Dendritic cell treated with granulocyte-macrophage colony-stimulating factor and Interleukin-4, amounts not matched to agents 40 ng/mL and 50 ng/mL, for 4 days (primary cell): ENCODE measurements around the gene TMED4.
A peak's percentile ranks its signal among the peaks of the same experiment; 100 is the strongest.
"Not testable (repeated sequence)": the region's sequence is repeated elsewhere in the genome, so short reads cannot be mapped to it uniquely, and the experiment has no call there.

ENCODE experiments used
- H3K27ac Mint-ChIP-seq: one replicate; pipeline ENCODE4 v1.8.0; 2022; ENCODE audit warnings: mild to moderate bottlenecking, mixed read lengths
- H3K27me3 Mint-ChIP-seq: one replicate; pipeline ENCODE4 v1.8.0; 2022; ENCODE audit warnings: mild to moderate bottlenecking, mixed read lengths
- H3K36me3 Mint-ChIP-seq: one replicate; pipeline ENCODE4 v1.8.0; 2022; ENCODE audit warnings: low read depth, mixed read lengths
- H3K4me1 Mint-ChIP-seq: one replicate; pipeline ENCODE4 v1.8.0; 2022; ENCODE audit warnings: low read depth, mixed read lengths
- H3K4me3 Mint-ChIP-seq: one replicate; pipeline ENCODE4 v1.8.0; 2022; ENCODE audit warnings: mild to moderate bottlenecking, moderate library complexity, mixed read lengths
- H3K9me3 Mint-ChIP-seq: one replicate; pipeline ENCODE4 v1.8.0; 2022; ENCODE audit warnings: mixed read lengths
- intact Hi-C: fragments of 100-400 bp; cut with micrococcal nuclease; formaldehyde crosslinking; loops from one replicate; pipeline ENCODE4 v1.15.0; 2022

TMED4 gene

GRCh38 chr7:44617225-44617890 lies 35.3 kb upstream of the TMED4 start:
- H3K9me3 Mint-ChIP-seq = no peaks in the 10 kb centered on the region
- intact Hi-C loops = no loop called here
- H3K4me1 Mint-ChIP-seq = peaks cover 84% of the 10 kb centered on the region
- no peak overlapping the region for H3K4me3 Mint-ChIP-seq
- H3K27ac Mint-ChIP-seq = peak overlapping the region; percentile 75
- no peaks in the 10 kb centered on the region for H3K27me3 Mint-ChIP-seq
- peaks cover 50% of the 10 kb centered on the region for H3K36me3 Mint-ChIP-seq

GRCh38 chr7:44616545-44616944 lies 34.5 kb upstream of the TMED4 start:
- Mint-ChIP-seq H3K4me1 (peaks cover 85% of the 10 kb centered on the region), H3K27me3 (no peaks in the 10 kb centered on the region), H3K9me3 (no peaks in the 10 kb centered on the region), H3K27ac (peak overlapping the region; percentile 75), H3K36me3 (peaks cover 54% of the 10 kb centered on the region), H3K4me3 (no peak overlapping the region)
- intact Hi-C loops = no loop called here

GRCh38 chr7:44615793-44616192 lies 33.8 kb upstream of the TMED4 start:
- Mint-ChIP-seq H3K9me3 (no peaks in the 10 kb centered on the region), H3K27ac (peak overlapping the region; percentile 86), H3K4me1 (peaks cover 78% of the 10 kb centered on the region), H3K4me3 (no peak overlapping the region), H3K27me3 (no peaks in the 10 kb centered on the region), H3K36me3 (peaks cover 47% of the 10 kb centered on the region)
- intact Hi-C loops = no loop called here

- Mint-ChIP-seq H3K4me1 (peaks cover 79% of the 10 kb centered on the region), H3K4me3 (peak overlapping the region; percentile 49), H3K9me3 (no peaks in the 10 kb centered on the region), H3K27me3 (no peaks in the 10 kb centered on the region), H3K36me3 (peaks cover 52% of the 10 kb centered on the region), H3K27ac (peak overlapping the region; percentile 86)
- intact Hi-C loops = no loop called here
These were observed 33.1 kb upstream of the TMED4 start for GRCh38 chr7:44615149-44615611.

GRCh38 chr7:44609829-44610228 lies 27.8 kb upstream of the TMED4 start:
- H3K4me3 Mint-ChIP-seq = no peak overlapping the region
- peaks cover 1% of the 10 kb centered on the region for H3K27me3 Mint-ChIP-seq
- peak overlapping the region; percentile 98 for H3K27ac Mint-ChIP-seq
- H3K4me1 Mint-ChIP-seq = peaks cover 74% of the 10 kb centered on the region
- no peaks in the 10 kb centered on the region for H3K9me3 Mint-ChIP-seq
- peaks cover 64% of the 10 kb centered on the region for H3K36me3 Mint-ChIP-seq
- intact Hi-C loops = no loop called here

- Mint-ChIP-seq H3K4me3 (peak overlapping the region; percentile 32), H3K36me3 (peaks cover 59% of the 10 kb centered on the region), H3K4me1 (peaks cover 70% of the 10 kb centered on the region), H3K27me3 (peaks cover 3% of the 10 kb centered on the region), H3K9me3 (no peaks in the 10 kb centered on the region), H3K27ac (peak overlapping the region; percentile 98)
- intact Hi-C loops = no loop called here
These were observed 27.1 kb upstream of the TMED4 start for GRCh38 chr7:44608916-44609648.

- peak overlapping the region; percentile 98 for H3K27ac Mint-ChIP-seq
- peaks cover 59% of the 10 kb centered on the region for H3K4me1 Mint-ChIP-seq
These were observed 25.4 kb upstream of the TMED4 start for GRCh38 chr7:44607141-44608068.

GRCh38 chr7:44606341-44607140 lies 24.5 kb upstream of the TMED4 start, which contains the start of gene OGDH:
Gene OGDH (plus strand): TSS chr7:44606627. CDS start chr7:44624344, 17,717 bp downstream.
- H3K27me3 Mint-ChIP-seq = peaks cover 12% of the 10 kb centered on the region

More at GRCh38 chr7:44607141-44608068, 25.4 kb upstream of the TMED4 start:
- Mint-ChIP-seq H3K4me3 (peak overlapping the region; percentile 94), H3K36me3 (peaks cover 47% of the 10 kb centered on the region), H3K27me3 (peaks cover 11% of the 10 kb centered on the region), H3K9me3 (no peaks in the 10 kb centered on the region)
- intact Hi-C loops = loop anchor here (2.0 kb wide), 2 partner anchors 13 to 141 kb away; partner anchors contain the start of gene ZMIZ2

GRCh38 chr7:44604941-44605340 lies 22.9 kb upstream of the TMED4 start:
- Mint-ChIP-seq H3K9me3 (no peaks in the 10 kb centered on the region), H3K27ac (no peak overlapping the region), H3K4me3 (no peak overlapping the region), H3K27me3 (peaks cover 20% of the 10 kb centered on the region), H3K4me1 (peaks cover 45% of the 10 kb centered on the region), H3K36me3 (peaks cover 31% of the 10 kb centered on the region)
- intact Hi-C loops = no loop called here

More at GRCh38 chr7:44606341-44607140, 24.5 kb upstream of the TMED4 start, which contains the start of gene OGDH:
- no peaks in the 10 kb centered on the region for H3K9me3 Mint-ChIP-seq
- peaks cover 53% of the 10 kb centered on the region for H3K4me1 Mint-ChIP-seq
- peak within 1 kb of the TSS; percentile 94 for H3K4me3 Mint-ChIP-seq
- intact Hi-C loops = loop anchor here (1.0 to 2.0 kb wide), 4 partner anchors 14 to 190 kb away; partner anchors contain the start of genes PPIA and ZMIZ2
- H3K27ac Mint-ChIP-seq = peak within 1 kb of the TSS; percentile 98
- peaks cover 40% of the 10 kb centered on the region for H3K36me3 Mint-ChIP-seq

- Mint-ChIP-seq H3K27ac (no peak overlapping the region), H3K4me1 (peaks cover 27% of the 10 kb centered on the region), H3K4me3 (no peak overlapping the region), H3K27me3 (peaks cover 20% of the 10 kb centered on the region), H3K9me3 (no peaks in the 10 kb centered on the region), H3K36me3 (peaks cover 20% of the 10 kb centered on the region)
- intact Hi-C loops = no loop called here
These were observed 21.2 kb upstream of the TMED4 start for GRCh38 chr7:44603193-44603592.

- H3K4me1 Mint-ChIP-seq = peaks cover 21% of the 10 kb centered on the region
- no peak overlapping the region for H3K27ac Mint-ChIP-seq
- H3K4me3 Mint-ChIP-seq = no peak overlapping the region
- H3K9me3 Mint-ChIP-seq = no peaks in the 10 kb centered on the region
- peaks cover 14% of the 10 kb centered on the region for H3K36me3 Mint-ChIP-seq
- intact Hi-C loops = no loop called here
- peaks cover 20% of the 10 kb centered on the region for H3K27me3 Mint-ChIP-seq
These were observed 20.5 kb upstream of the TMED4 start for GRCh38 chr7:44602576-44602910.

- H3K4me3 Mint-ChIP-seq = no peak overlapping the region
- peaks cover 5% of the 10 kb centered on the region for H3K4me1 Mint-ChIP-seq
- intact Hi-C loops = no loop called here
- H3K36me3 Mint-ChIP-seq = no peaks in the 10 kb centered on the region
- peaks cover 19% of the 10 kb centered on the region for H3K27me3 Mint-ChIP-seq
- no peak overlapping the region for H3K27ac Mint-ChIP-seq
- H3K9me3 Mint-ChIP-seq = no peaks in the 10 kb centered on the region
These were observed 17.2 kb upstream of the TMED4 start for GRCh38 chr7:44599222-44599621.

- peaks cover 20% of the 10 kb centered on the region for H3K27me3 Mint-ChIP-seq
- H3K4me3 Mint-ChIP-seq, H3K4me1 Mint-ChIP-seq, H3K36me3 Mint-ChIP-seq, intact Hi-C loops, H3K27ac Mint-ChIP-seq, H3K9me3 Mint-ChIP-seq: not testable (repeated sequence)
These were observed 15.2 kb upstream of the TMED4 start for GRCh38 chr7:44597181-44597580.
